H1 (cell line): ENCODE measurements around the gene PTH1R. TPM values are rescaled to one million over a fixed set of nuclear protein-coding genes. Genes with fewer than 3 reads are reported as not detected.

Experiments
- CTCF ChIA-PET: fragments of 300-600 bp; sonication (Branson Sonifier 250); formaldehyde crosslinking; loops from one replicate; lab custom pipeline; 2021; ENCODE audit not compliant: partially characterized antibody; lab: Charles Lee
- POLR2A ChIA-PET: fragments of 300-600 bp; sonication (Branson Sonifier 250); formaldehyde crosslinking; loops from one replicate; lab custom pipeline; 2021; ENCODE audit warnings: inconsistent platforms; ENCODE audit not compliant: partially characterized antibody; lab: Charles Lee
- DNase-seq, 2 experiments: peaks; one replicate each; pipeline versions ENCODE4 v3.0.0 to v3.0.0-alpha.2; 2010 to 2022; ENCODE audit warnings: low spot score in 2 of 2, low read depth in 1 of 2, mixed read lengths in 1 of 2
- FAIRE-seq: peaks from 2 replicates; lab custom pipeline; 2011; peaks lifted over from hg19 to GRCh38; lab: Jason Lieb, UNC
- H2AFZ ChIP-seq: 2 replicates; pipeline ENCODE4 v1.8.1; 2012; ENCODE audit warnings: low read length, inconsistent platforms
- H2AK5ac ChIP-seq: 2 replicates; pipeline ENCODE4 v1.6.1; 2013; ENCODE audit warnings: low read depth, low read length
- H2BK120ac ChIP-seq: replicated peaks from 2 replicates; pipeline ENCODE3; 2013; ENCODE audit warnings: low read depth, low read length, inconsistent platforms
- H2BK12ac ChIP-seq: 2 replicates; pipeline ENCODE4 v1.6.1; 2013; ENCODE audit warnings: low read depth, low read length
- H2BK15ac ChIP-seq: 2 replicates; pipeline ENCODE4 v1.6.1; 2013; ENCODE audit warnings: low read length
- H2BK20ac ChIP-seq: 2 replicates; pipeline ENCODE4 v1.6.1; 2013; ENCODE audit warnings: low read length
- H2BK5ac ChIP-seq: 2 replicates; pipeline ENCODE4 v1.6.1; 2013; ENCODE audit warnings: low read depth, low read length
- H3K14ac ChIP-seq: 2 replicates; pipeline ENCODE4 v1.6.1; 2013; ENCODE audit warnings: inconsistent platforms; ENCODE audit not compliant: insufficient read length
- H3K18ac ChIP-seq: 2 replicates; pipeline ENCODE4 v1.6.1; 2013; ENCODE audit warnings: low read length; ENCODE audit errors: extremely low read depth
- H3K23ac ChIP-seq: 2 replicates; pipeline ENCODE4 v1.6.1; 2013; ENCODE audit warnings: inconsistent platforms; ENCODE audit not compliant: insufficient read length
- H3K23me2 ChIP-seq: 2 replicates; pipeline ENCODE4 v1.6.1; 2013; ENCODE audit warnings: low read depth, low read length
- H3K27ac ChIP-seq: 2 replicates; pipeline ENCODE4 v1.6.1; 2011; ENCODE audit warnings: low read depth, low read length, inconsistent platforms
- H3K27me3 ChIP-seq, 4 experiments: replicated peaks in 1 of 4; 1 replicate in 1 of 4; 2 replicates in 3 of 4; pipeline versions ENCODE4 v1.6.1 to v1.8.1; 2011 to 2013; ENCODE audit warnings: low read length in 3 of 4, mild to moderate bottlenecking in 3 of 4, inconsistent platforms in 2 of 4, mixed read lengths in 2 of 4, moderate library complexity in 1 of 4; ENCODE audit not compliant: control insufficient read depth in 3 of 4, insufficient read depth in 3 of 4; ENCODE audit errors: extremely low read depth in 1 of 4
- H3K36me3 ChIP-seq, 4 experiments: 2 replicates each; pipeline versions ENCODE4 v1.6.1 to v1.8.1; 2011 to 2013; ENCODE audit warnings: mild to moderate bottlenecking in 4 of 4, low read length in 3 of 4, moderate library complexity in 2 of 4, control low read depth in 1 of 4, inconsistent platforms in 1 of 4; ENCODE audit not compliant: insufficient read depth in 4 of 4, control insufficient read depth in 2 of 4
- H3K4ac ChIP-seq: replicated peaks from 2 replicates; pipeline ENCODE3; 2013; ENCODE audit warnings: low read length, low read depth, mixed read lengths, inconsistent platforms; ENCODE audit not compliant: insufficient read length
- H3K4me1 ChIP-seq, 4 experiments: replicated peaks in 1 of 4; 1 replicate in 1 of 4; 2 replicates in 3 of 4; pipeline versions ENCODE4 v1.6.1 to v1.8.1; 2011 to 2013; ENCODE audit warnings: low read length in 3 of 4, inconsistent platforms in 2 of 4, mixed read lengths in 1 of 4; ENCODE audit not compliant: insufficient read depth in 4 of 4, control insufficient read depth in 3 of 4
- H3K4me2 ChIP-seq, 2 experiments: 2 replicates each; pipeline versions ENCODE4 v1.6.1 to v1.8.1; 2011 to 2013; ENCODE audit warnings: low read depth in 2 of 2, low read length in 2 of 2, control low read depth in 1 of 2, inconsistent platforms in 1 of 2, mild to moderate bottlenecking in 1 of 2; ENCODE audit not compliant: insufficient read depth in 1 of 2
- H3K4me3 ChIP-seq, 4 experiments: fragments of 200-600, 300-600 bp in 1 of 4; sonication (generic), shearing (Covaris generic), sonication (Bioruptor Twin) in 1 of 4; 2 replicates each; pipeline versions ENCODE4 v1.5.1 to v1.8.1; 2011 to 2016; ENCODE audit warnings: low read length in 4 of 4, low read depth in 3 of 4, control low read depth in 2 of 4, inconsistent platforms in 2 of 4, mild to moderate bottlenecking in 2 of 4, mixed read lengths in 1 of 4, moderate library complexity in 1 of 4; ENCODE audit not compliant: insufficient read depth in 2 of 4; ENCODE audit errors: extremely low read depth in 1 of 4
- H3K56ac ChIP-seq: replicated peaks from 2 replicates; pipeline ENCODE3; 2013; ENCODE audit warnings: low read depth, mild to moderate bottlenecking, mixed read lengths, low read length, inconsistent platforms; ENCODE audit not compliant: insufficient read length
- H3K79me1 ChIP-seq: 2 replicates; pipeline ENCODE4 v1.6.1; 2013; ENCODE audit warnings: low read depth, low read length, control low read depth
- H3K79me2 ChIP-seq, 2 experiments: 2 replicates each; pipeline versions ENCODE4 v1.6.1 to v1.8.1; 2012 to 2013; ENCODE audit warnings: low read length in 2 of 2, mild to moderate bottlenecking in 2 of 2, inconsistent platforms in 1 of 2; ENCODE audit not compliant: insufficient read depth in 2 of 2, control insufficient read depth in 1 of 2
- H3K9ac ChIP-seq, 4 experiments: replicated peaks in 1 of 4; 1 replicate in 1 of 4; 2 replicates in 3 of 4; pipeline versions ENCODE4 v1.6.1 to v1.8.1; 2011 to 2013; ENCODE audit warnings: low read depth in 3 of 4, low read length in 3 of 4, control low read depth in 2 of 4, mild to moderate bottlenecking in 2 of 4, moderate library complexity in 2 of 4, inconsistent platforms in 1 of 4; ENCODE audit errors: extremely low read depth in 1 of 4
- H3K9me3 ChIP-seq, 2 experiments: 2 replicates each; pipeline versions ENCODE4 v1.6.1 to v1.8.1; 2012 to 2013; ENCODE audit warnings: mild to moderate bottlenecking in 2 of 2, moderate library complexity in 2 of 2, control low read depth in 1 of 2, inconsistent platforms in 1 of 2, low read depth in 1 of 2, low read length in 1 of 2, mixed read lengths in 1 of 2; ENCODE audit not compliant: insufficient read depth in 2 of 2
- H4K20me1 ChIP-seq, 2 experiments: replicated peaks in 1 of 2; 2 replicates each; pipeline versions ENCODE3 to v1.8.1; 2011 to 2013; ENCODE audit warnings: inconsistent platforms in 2 of 2, low read length in 2 of 2, mild to moderate bottlenecking in 1 of 2; ENCODE audit not compliant: insufficient read depth in 2 of 2, control insufficient read depth in 1 of 2
- H4K5ac ChIP-seq: 2 replicates; pipeline ENCODE4 v1.6.1; 2013; ENCODE audit warnings: low read length, low read depth, mixed read lengths, inconsistent platforms; ENCODE audit not compliant: insufficient read length
- H4K8ac ChIP-seq: 2 replicates; pipeline ENCODE4 v1.8.0; 2013; ENCODE audit warnings: mild to moderate bottlenecking, moderate library complexity, low read length, inconsistent platforms; ENCODE audit not compliant: insufficient read depth; ENCODE audit errors: extremely low read depth
- H4K91ac ChIP-seq: replicated peaks from 2 replicates; pipeline ENCODE3; 2013; ENCODE audit warnings: low read length, mixed read lengths, inconsistent platforms; ENCODE audit not compliant: insufficient read length
- WGBS, 2 experiments: shearing (Covaris generic) in 1 of 2; methylation state at CpG; one replicate each; pipeline versions ENCODE4 v1.1.6 to v1.1.7; 2013 to 2015; ENCODE audit warnings: low lambda C conversion rate in 2 of 2, mixed read lengths in 2 of 2, inconsistent platforms in 1 of 2, low coverage in 1 of 2, missing lambda C conversion rate in 1 of 2; ENCODE audit not compliant: insufficient replicate concordance in 2 of 2, insufficient coverage in 1 of 2, insufficient read length in 1 of 2; ENCODE audit errors: extremely low coverage in 1 of 2, missing lambda C conversion rate in 1 of 2; 5-methylcytosine and 5-hydroxymethylcytosine counted together
- polyA plus RNA-seq, 7 experiments: library from polyadenylated mRNA; depleted of rRNA in 3 of 7; stranded (reverse) in 5 of 7; unstranded in 2 of 7; fragments of >200 nt in 5 of 7; fragments of 200-250 nt in 2 of 7; gene quantifications; 1 replicate in 5 of 7; 2 replicates in 1 of 7; 4 replicates in 1 of 7; pipeline versions ENCODE4 v1.2.1 to v1.2.3, GENCODE V29; 2011 to 2013; ENCODE audit warnings: missing spikeins in 2 of 7, mixed read lengths in 2 of 7
- total RNA-seq: library from RNA; stranded (reverse); fragmentation: NEBNext Ultra II Directional; extraction: Animal tissue kit (Norgen Biotek cat#: 25700); gene quantifications from 2 replicates; pipeline ENCODE4 v1.2.1, GENCODE V29; 2021
- TF ChIP-seq, protein P1 (sequence below): IDR thresholded peaks from 2 replicates; pipeline ENCODE4 v1.6.1; 2011; ENCODE audit warnings: low read length, improper control_type of control experiment

PTH1R gene
- total and polyA plus RNA-seq, 2 of the 8 experiments (the other 6 are each of a cell fraction or from before 2014, with no cell fraction given), result 0.57 to 1.5 TPM

DNA sequence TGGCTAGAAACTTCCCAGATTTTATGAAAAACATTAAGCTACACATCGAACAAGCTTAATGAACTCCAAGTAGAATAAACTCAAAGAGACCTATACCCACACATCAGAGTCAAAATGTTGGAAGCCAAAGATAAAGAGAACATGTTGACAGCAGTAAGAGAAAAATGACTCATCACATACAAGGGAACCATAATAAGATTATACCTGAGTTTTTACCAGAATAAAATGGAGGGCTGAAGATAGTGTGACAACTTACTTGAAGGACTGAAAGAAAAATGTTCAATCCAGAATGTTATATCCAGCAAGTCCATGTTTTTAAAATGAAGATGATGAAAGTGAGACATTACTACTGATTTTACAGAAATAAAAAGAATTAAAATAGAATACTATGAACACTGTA lies 37.0 kb upstream of the PTH1R start:
- Histone ChIP-seq H4K91ac (no peak overlapping the region), H3K18ac (no peak overlapping the region), H2BK20ac (no peak overlapping the region), H3K23me2 (peaks cover 2% of the 10 kb centered on the region; the same call in 1 of the 2 replicates), H4K5ac (no peak overlapping the region), H2BK5ac (no peak overlapping the region), H3K4ac (no peak overlapping the region), H2BK12ac (no peak overlapping the region), H2BK15ac (no peak overlapping the region), H3K36me3 (no peaks in the 10 kb centered on the region), H4K8ac (no peak overlapping the region), H3K14ac (no peak overlapping the region), H3K23ac (no peak overlapping the region), H3K4me1 (peaks cover 0 to 9% (median 5%) of the 10 kb centered on the region in 4 experiments; a peak in 6 of 7 replicates), H2AFZ (no peak overlapping the region), H2BK120ac (no peak overlapping the region), H3K4me3 (no peak overlapping the region), H4K20me1 (no peaks in the 10 kb centered on the region)
- DNase-seq (no peak), FAIRE-seq (no peak)
- POLR2A ChIA-PET, result no interaction called here
- CTCF ChIA-PET, result no interaction called here
- WGBS, 2 experiments, result 95% methylated on average over 1 of the region's 1 CpG; no CpG with 5 or more reads in 1 of the 2 experiments
- TF ChIP-seq, protein P1, sequence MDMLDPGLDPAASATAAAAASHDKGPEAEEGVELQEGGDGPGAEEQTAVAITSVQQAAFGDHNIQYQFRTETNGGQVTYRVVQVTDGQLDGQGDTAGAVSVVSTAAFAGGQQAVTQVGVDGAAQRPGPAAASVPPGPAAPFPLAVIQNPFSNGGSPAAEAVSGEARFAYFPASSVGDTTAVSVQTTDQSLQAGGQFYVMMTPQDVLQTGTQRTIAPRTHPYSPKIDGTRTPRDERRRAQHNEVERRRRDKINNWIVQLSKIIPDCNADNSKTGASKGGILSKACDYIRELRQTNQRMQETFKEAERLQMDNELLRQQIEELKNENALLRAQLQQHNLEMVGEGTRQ, result no peak
- TF ChIP-seq, all 59 proteins: peak for 0
- Histone ChIP-seq H3K9ac (no peak overlapping the region), H3K79me1 (no peaks in the 10 kb centered on the region), H3K27me3 (no peaks in the 10 kb centered on the region), H3K27ac (no peak overlapping the region), H3K4me2 (no peak overlapping the region), H3K56ac (no peak overlapping the region), H3K9me3 (peaks cover 0 to 14% of the 10 kb centered on the region in 2 experiments; a peak in 3 of 4 replicates), H2AK5ac (no peak overlapping the region), H3K79me2 (no peaks in the 10 kb centered on the region)
